SU-DHL-6 (cell line): ENCODE measurements around the gene GTF3A.
A peak's percentile ranks its signal among the peaks of the same experiment; 100 is the strongest.

ENCODE experiments used
- H2AFZ ChIP-seq: fragments of 200-600 bp; sonication (generic); 2 replicates; pipeline ENCODE4 v1.6.1; 2014; ENCODE audit warnings: low read depth, mild to moderate bottlenecking, moderate library complexity, mixed read lengths, antibody characterized with exemption, low read length; ENCODE audit not compliant: severe bottlenecking
- H3F3A ChIP-seq: fragments of 200-600 bp; shearing (Covaris generic); 2 replicates; pipeline ENCODE4 v1.6.0; 2016; ENCODE audit warnings: antibody characterized with exemption, mild to moderate bottlenecking; ENCODE audit not compliant: insufficient read depth
- H3K27ac ChIP-seq: fragments of 200-600 bp; sonication (generic); 2 replicates; pipeline ENCODE4 v1.5.1; 2016; ENCODE audit warnings: low read depth, mild to moderate bottlenecking, low read length, moderate library complexity, mixed read lengths
- H3K27me3 ChIP-seq: fragments of 200-600 bp; sonication (generic), shearing (Covaris generic); 2 replicates; pipeline ENCODE4 v1.6.0; 2014; ENCODE audit warnings: mild to moderate bottlenecking, low read length
- H3K36me3 ChIP-seq: fragments of 200-600 bp; sonication (generic); 2 replicates; pipeline ENCODE4 v1.6.1; 2014; ENCODE audit warnings: mild to moderate bottlenecking, low read length, mixed read lengths
- H3K4me2 ChIP-seq: fragments of 300-600, 200-600 bp; shearing (Covaris generic), sonication (generic); 2 replicates; pipeline ENCODE4 v1.6.0; 2014; ENCODE audit warnings: low read length, low read depth, mild to moderate bottlenecking; ENCODE audit not compliant: poor library complexity, severe bottlenecking
- H3K4me3 ChIP-seq: fragments of 200-600 bp; sonication (generic); 2 replicates; pipeline ENCODE4 v1.5.1; 2014; ENCODE audit warnings: antibody characterized with exemption, low read length, mild to moderate bottlenecking, mixed read lengths; ENCODE audit not compliant: insufficient read depth, poor library complexity, severe bottlenecking
- H3K79me2 ChIP-seq: fragments of 200-600 bp; sonication (generic); 2 replicates; pipeline ENCODE4 v1.6.1; 2014; ENCODE audit warnings: mild to moderate bottlenecking, low read length, moderate library complexity; ENCODE audit not compliant: insufficient read depth
- H3K9ac ChIP-seq: fragments of 200-600 bp; sonication (generic); 2 replicates; pipeline ENCODE4 v1.7.0; 2014; ENCODE audit warnings: mild to moderate bottlenecking, low read length
- H3K9me2 ChIP-seq: fragments of 200-600 bp; sonication (generic); replicated peaks from 2 replicates; pipeline ENCODE4 v1.6.1; 2014; ENCODE audit warnings: low read length; ENCODE audit not compliant: insufficient read depth
- H3K9me3 ChIP-seq: fragments of 200-600 bp; sonication (generic); 2 replicates; pipeline ENCODE4 v1.6.1; 2014; ENCODE audit warnings: low read length, mixed read lengths; ENCODE audit not compliant: insufficient read depth
- H4K20me1 ChIP-seq: fragments of 200-600 bp; sonication (generic); 2 replicates; pipeline ENCODE4 v1.6.1; 2014; ENCODE audit warnings: low read depth, mild to moderate bottlenecking, antibody characterized with exemption, low read length, moderate library complexity, mixed read lengths
- EZH2phosphoT487 ChIP-seq: fragments of 200-600 bp; sonication (generic), shearing (Covaris generic); conservative IDR thresholded peaks from 2 replicates; pipeline ENCODE4 v1.6.1; 2018; ENCODE audit warnings: mild to moderate bottlenecking, antibody characterized with exemption, low read length, moderate library complexity, mixed read lengths
- TF ChIP-seq, protein P1 (sequence below): fragments of 200-600 bp; sonication (generic); IDR thresholded peaks from one replicate; pipeline ENCODE4 v1.5.1; 2017; ENCODE audit warnings: antibody characterized with exemption, mild to moderate bottlenecking, low read length, moderate library complexity; ENCODE audit not compliant: insufficient read depth, poor library complexity, severe bottlenecking

Gene GTF3A

DNA sequence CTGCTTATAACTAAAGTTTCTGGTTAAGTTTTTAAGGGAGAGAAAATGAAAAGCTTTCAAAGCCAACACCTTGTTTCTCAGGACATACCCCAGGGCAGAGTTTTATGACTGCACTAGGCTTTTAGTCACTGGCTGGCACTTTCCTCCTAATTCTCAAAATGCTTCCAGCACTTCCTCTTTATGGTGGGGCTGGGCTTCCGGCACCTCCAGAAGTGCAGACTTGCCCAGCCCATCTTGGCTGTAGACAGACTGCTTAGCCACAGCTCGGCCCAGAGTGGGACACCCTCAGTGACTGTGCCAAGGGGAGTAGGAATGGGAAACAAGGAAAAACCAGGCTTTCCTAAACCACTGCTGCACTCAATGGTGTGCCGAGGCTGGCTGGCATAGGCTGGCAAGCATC lies 23.2 kb upstream of the GTF3A start:
- no peaks in the 10 kb centered on the region for H4K20me1 ChIP-seq
- no peaks in the 10 kb centered on the region for H3K9me3 ChIP-seq
- no peak overlapping the region for H3K4me3 ChIP-seq
- no peak overlapping the region for H3K27ac ChIP-seq
- no peaks in the 10 kb centered on the region for H3F3A ChIP-seq
- TF ChIP-seq, protein P1, sequence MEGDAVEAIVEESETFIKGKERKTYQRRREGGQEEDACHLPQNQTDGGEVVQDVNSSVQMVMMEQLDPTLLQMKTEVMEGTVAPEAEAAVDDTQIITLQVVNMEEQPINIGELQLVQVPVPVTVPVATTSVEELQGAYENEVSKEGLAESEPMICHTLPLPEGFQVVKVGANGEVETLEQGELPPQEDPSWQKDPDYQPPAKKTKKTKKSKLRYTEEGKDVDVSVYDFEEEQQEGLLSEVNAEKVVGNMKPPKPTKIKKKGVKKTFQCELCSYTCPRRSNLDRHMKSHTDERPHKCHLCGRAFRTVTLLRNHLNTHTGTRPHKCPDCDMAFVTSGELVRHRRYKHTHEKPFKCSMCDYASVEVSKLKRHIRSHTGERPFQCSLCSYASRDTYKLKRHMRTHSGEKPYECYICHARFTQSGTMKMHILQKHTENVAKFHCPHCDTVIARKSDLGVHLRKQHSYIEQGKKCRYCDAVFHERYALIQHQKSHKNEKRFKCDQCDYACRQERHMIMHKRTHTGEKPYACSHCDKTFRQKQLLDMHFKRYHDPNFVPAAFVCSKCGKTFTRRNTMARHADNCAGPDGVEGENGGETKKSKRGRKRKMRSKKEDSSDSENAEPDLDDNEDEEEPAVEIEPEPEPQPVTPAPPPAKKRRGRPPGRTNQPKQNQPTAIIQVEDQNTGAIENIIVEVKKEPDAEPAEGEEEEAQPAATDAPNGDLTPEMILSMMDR, result no peak
- H3K9me2 ChIP-seq, result no peaks in the 10 kb centered on the region
- H3K79me2 ChIP-seq, result no peaks in the 10 kb centered on the region
- H3K4me2 ChIP-seq, result no peak overlapping the region
- no peaks in the 10 kb centered on the region for H3K27me3 ChIP-seq
- H3K9ac ChIP-seq, result no peak overlapping the region
- no peaks in the 10 kb centered on the region for H3K36me3 ChIP-seq
- H2AFZ ChIP-seq, result peak overlapping the region; percentile 19

DNA sequence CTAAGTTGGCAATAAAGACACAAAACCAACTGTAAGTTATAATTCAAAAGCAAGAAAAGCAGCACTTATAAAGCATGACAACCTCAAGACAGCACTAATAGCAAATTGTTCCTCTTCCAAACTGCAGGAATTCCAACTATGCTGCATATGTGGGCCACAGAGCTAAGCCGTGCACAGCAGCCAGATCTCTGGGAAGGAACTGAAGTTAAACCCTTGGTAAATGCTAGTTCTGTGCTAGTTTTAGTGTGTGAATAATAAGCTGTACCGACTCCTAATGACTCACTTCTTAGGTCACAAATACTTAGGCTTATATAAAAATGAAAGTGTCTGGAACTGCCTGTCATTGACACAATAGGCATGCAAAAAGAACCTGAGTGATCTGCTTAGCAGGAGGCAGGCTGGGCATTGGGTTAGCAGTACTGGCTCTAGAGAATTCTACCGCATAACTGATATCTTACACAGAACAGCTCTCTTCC lies 21.2 kb upstream of the GTF3A start:
- Histone ChIP-seq H3K9me3 (no peaks in the 10 kb centered on the region), H3K79me2 (no peaks in the 10 kb centered on the region), H3F3A (no peaks in the 10 kb centered on the region), H3K36me3 (no peaks in the 10 kb centered on the region), H2AFZ (no peak overlapping the region), H3K9ac (no peak overlapping the region), H3K9me2 (no peaks in the 10 kb centered on the region), H3K27me3 (no peaks in the 10 kb centered on the region), H3K27ac (no peak overlapping the region), H4K20me1 (no peaks in the 10 kb centered on the region), H3K4me2 (no peak overlapping the region), H3K4me3 (no peak overlapping the region)
- TF ChIP-seq, protein P1, result no peak
- TF ChIP-seq EZH2phosphoT487, result no peak

DNA sequence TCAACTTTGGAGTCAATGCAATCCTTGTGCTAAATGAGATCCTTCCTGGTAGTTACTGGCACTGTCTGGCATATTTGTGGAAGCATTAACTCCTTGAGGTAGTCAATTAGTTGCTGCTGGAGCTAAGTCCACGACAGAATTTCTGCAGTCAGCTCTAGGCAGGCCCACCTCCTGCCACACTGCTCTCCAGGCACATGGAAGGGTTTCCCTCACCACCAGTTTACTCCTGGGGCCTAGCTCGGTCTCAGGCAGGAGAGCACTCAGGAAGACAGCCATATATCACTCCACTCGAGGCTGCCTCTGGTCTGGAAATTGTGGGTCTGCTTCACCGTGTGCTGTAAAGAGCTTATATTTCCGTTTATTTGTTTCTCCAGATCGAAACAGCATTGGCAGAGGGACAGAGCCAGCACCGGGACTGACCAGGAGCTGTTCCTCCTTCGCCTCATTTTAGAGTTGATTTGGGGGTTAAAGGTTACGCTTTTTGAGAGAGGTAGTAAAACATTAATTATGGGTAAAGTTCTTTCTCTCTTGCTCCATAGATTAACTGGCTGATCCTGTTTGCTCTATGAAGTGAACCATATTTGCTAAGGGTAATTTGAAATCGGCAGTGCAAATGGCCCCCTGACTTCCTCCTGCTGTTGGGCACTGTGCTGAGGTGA lies 20.6 kb upstream of the GTF3A start:
- no peak overlapping the region for H3K27ac ChIP-seq
- H3K79me2 ChIP-seq, result no peaks in the 10 kb centered on the region
- H3F3A ChIP-seq, result no peaks in the 10 kb centered on the region
- no peak for TF ChIP-seq EZH2phosphoT487
- TF ChIP-seq, protein P1, result no peak
- no peaks in the 10 kb centered on the region for H3K9me3 ChIP-seq
- H3K4me3 ChIP-seq, result no peak overlapping the region
- no peaks in the 10 kb centered on the region for H4K20me1 ChIP-seq
- H3K4me2 ChIP-seq, result no peak overlapping the region
- no peaks in the 10 kb centered on the region for H3K27me3 ChIP-seq
- H3K9me2 ChIP-seq, result no peaks in the 10 kb centered on the region
- no peaks in the 10 kb centered on the region for H3K36me3 ChIP-seq
- H3K9ac ChIP-seq, result no peak overlapping the region
- H2AFZ ChIP-seq, result no peak overlapping the region
